GM19397 (cell line): ENCODE data around the gene PRUNE2.
"Not testable (repeated sequence)": the region's sequence is repeated elsewhere in the genome, so short reads cannot be mapped to it uniquely, and the experiment has no call there.

Experiments used
- ATAC-seq: cut with Tn5 transposase; IDR thresholded peaks from one replicate; pipeline ENCODE4 v1.9.1; 2021; ENCODE audit warnings: mild to moderate bottlenecking, moderate library complexity; ENCODE audit not compliant: unreplicated experiment

PRUNE2 gene

GRCh38 chr9:76699971-76700370 lies 205.9 kb downstream of the PRUNE2 start:
- no peak for ATAC-seq

- no peak for ATAC-seq
Observed at GRCh38 chr9:76697554-76697953, 208.4 kb downstream of the PRUNE2 start.

GRCh38 chr9:76697081-76697480 lies 208.8 kb downstream of the PRUNE2 start:
- ATAC-seq: no peak

GRCh38 chr9:76693912-76694311 lies 212.0 kb downstream of the PRUNE2 start:
- ATAC-seq: no peak

GRCh38 chr9:76692458-76693129 lies 213.3 kb downstream of the PRUNE2 start:
- no peak for ATAC-seq

- no peak for ATAC-seq
Observed at GRCh38 chr9:76691517-76692313, 214.2 kb downstream of the PRUNE2 start.

- ATAC-seq: no peak
Observed at GRCh38 chr9:76690973-76691370, 214.9 kb downstream of the PRUNE2 start.

- ATAC-seq: no peak
Observed at GRCh38 chr9:76690246-76690972, 215.5 kb downstream of the PRUNE2 start.

GRCh38 chr9:76688471-76689238 lies 217.3 kb downstream of the PRUNE2 start:
- ATAC-seq: no peak

- no peak for ATAC-seq
Observed at GRCh38 chr9:76687861-76688391, 218.0 kb downstream of the PRUNE2 start.

- ATAC-seq: no peak
Observed at GRCh38 chr9:76686756-76687155, 219.2 kb downstream of the PRUNE2 start.

GRCh38 chr9:76684213-76684612 lies 221.7 kb downstream of the PRUNE2 start:
- no peak for ATAC-seq

- no peak for ATAC-seq
Observed at GRCh38 chr9:76681556-76681955, 224.4 kb downstream of the PRUNE2 start.

GRCh38 chr9:76680716-76681425 lies 225.0 kb downstream of the PRUNE2 start:
- ATAC-seq: no peak

- no peak for ATAC-seq
Observed at GRCh38 chr9:76677481-76678055, 228.3 kb downstream of the PRUNE2 start.

- no peak for ATAC-seq
Observed at GRCh38 chr9:76676857-76677256, 229.1 kb downstream of the PRUNE2 start.

GRCh38 chr9:76667521-76667957 lies 238.4 kb downstream of the PRUNE2 start:
- no peak for ATAC-seq

- not testable (repeated sequence) for ATAC-seq
Observed at GRCh38 chr9:76665966-76666365, 239.9 kb downstream of the PRUNE2 start.

GRCh38 chr9:76665458-76665857 lies 240.5 kb downstream of the PRUNE2 start:
- ATAC-seq: no peak

- no peak for ATAC-seq
Observed at GRCh38 chr9:76664120-76664519, 241.8 kb downstream of the PRUNE2 start.
